ENCODE results near the gene ISCA2. TPM values are rescaled to one million over a fixed set of nuclear protein-coding genes. Genes with fewer than 3 reads are reported as not detected.

The ISCA2 gene
- total RNA-seq, 1 donor from 2014 or later, result 35.3 TPM

DNA sequence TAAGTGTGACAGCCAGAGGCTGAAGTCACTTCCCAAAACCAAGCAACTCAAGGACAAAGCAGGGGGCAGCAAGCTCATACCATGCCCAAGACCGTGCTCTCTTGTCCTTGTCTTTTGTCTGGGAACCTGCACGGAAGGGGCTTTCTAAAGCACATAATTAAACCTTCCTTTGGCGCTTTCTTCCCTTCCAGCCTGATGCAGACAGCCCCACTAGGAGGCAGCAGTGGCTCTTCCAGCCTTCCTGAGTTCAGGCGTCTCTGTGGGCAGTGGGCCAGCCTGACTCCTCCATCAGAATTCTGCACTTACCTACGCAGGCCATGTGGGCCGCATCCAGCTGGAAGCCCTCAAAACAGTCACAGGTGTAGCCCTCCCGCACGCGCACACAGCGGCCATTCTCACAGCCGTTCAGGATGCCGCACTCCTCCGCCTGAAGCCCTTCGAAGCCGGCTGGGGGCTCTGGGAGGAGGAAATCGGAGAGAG, 7.6 kb downstream of the ISCA2 start:
- no peaks in the 10 kb centered on the region for H3K9me3 Mint-ChIP-seq
- intact Hi-C loops (cut with micrococcal nuclease), result no loop called here
- ChIA-PET POLR2A (no interaction called here), CTCF (no interaction called here)
- DNase-seq (no peak), ATAC-seq (ENCODE audit: low read depth) (no peak)
- H3K27ac Mint-ChIP-seq, result no peak overlapping the region
- H3K4me3 Mint-ChIP-seq, result no peak overlapping the region
- no peak for TF ChIP-seq CTCF (IDR thresholded peaks at IDR 0.05)
- H3K27me3 Mint-ChIP-seq, result no peaks in the 10 kb centered on the region
- H3K4me1 Mint-ChIP-seq, result peaks cover 6% of the 10 kb centered on the region
- H3K36me3 Mint-ChIP-seq (ENCODE audit: low read depth), result peaks cover 11% of the 10 kb centered on the region

GRCh38 chr14:74501691-74502090, 8.1 kb downstream of the ISCA2 start:
- CTCF ChIA-PET, result no interaction called here
- no peak for TF ChIP-seq CTCF (IDR thresholded peaks at IDR 0.05)
- no peak overlapping the region for H3K4me3 Mint-ChIP-seq
- no peaks in the 10 kb centered on the region for H3K9me3 Mint-ChIP-seq
- H3K36me3 Mint-ChIP-seq (ENCODE audit: low read depth), result peaks cover 8% of the 10 kb centered on the region
- H3K4me1 Mint-ChIP-seq, result peaks cover 11% of the 10 kb centered on the region
- ATAC-seq (ENCODE audit: low read depth) (no peak), DNase-seq (no peak)
- H3K27ac Mint-ChIP-seq, result no peak overlapping the region
- intact Hi-C loops (cut with micrococcal nuclease), result no loop called here
- POLR2A ChIA-PET, result no interaction called here
- no peaks in the 10 kb centered on the region for H3K27me3 Mint-ChIP-seq

DNA sequence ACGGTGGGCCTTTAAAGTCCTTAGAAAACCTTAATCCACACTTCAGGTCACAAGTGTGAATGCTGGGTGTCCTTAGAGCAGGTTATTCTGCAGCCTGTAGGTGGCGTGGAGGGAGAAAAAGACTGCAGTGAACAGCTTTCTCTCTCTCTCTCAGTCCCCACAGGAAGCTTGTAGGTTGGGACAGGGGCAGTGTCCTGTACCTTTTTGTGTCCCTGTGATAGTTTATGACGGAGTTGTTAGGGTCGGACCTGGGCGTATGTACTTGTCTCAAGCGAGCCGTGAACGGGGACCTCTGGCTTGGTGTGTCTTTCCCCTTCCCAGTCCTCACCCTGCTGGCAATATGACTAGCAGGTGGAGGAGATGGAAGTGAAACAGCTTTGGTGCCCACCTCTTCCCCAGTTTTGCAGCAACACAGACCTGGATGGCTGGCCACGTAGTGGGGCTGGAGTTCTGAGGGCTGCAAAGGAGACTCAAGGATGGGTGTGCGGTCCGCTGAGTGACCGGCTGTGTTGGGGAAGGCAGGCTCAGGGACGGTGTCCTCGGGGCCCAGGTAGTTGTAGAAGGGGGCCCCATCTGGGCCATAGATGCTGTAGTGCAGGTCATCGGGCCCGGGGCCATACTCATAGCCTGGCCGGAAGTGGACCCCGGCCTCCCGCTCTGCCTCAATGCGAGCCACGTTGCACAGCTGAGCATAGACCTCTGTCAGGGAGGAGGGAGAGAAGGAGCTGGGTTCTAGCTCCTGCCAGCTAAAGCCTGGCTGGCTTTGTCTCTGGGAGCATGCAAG, 8.9 kb downstream of the ISCA2 start:
- ATAC-seq (ENCODE audit: low read depth) (no peak), DNase-seq (no peak)
- peaks cover 15% of the 10 kb centered on the region for H3K4me1 Mint-ChIP-seq
- CTCF ChIA-PET, result no interaction called here
- no peak overlapping the region for H3K27ac Mint-ChIP-seq
- no peaks in the 10 kb centered on the region for H3K9me3 Mint-ChIP-seq
- no peaks in the 10 kb centered on the region for H3K27me3 Mint-ChIP-seq
- peaks cover 6% of the 10 kb centered on the region for H3K36me3 Mint-ChIP-seq (ENCODE audit: low read depth)
- POLR2A ChIA-PET, result no interaction called here
- TF ChIP-seq CTCF (IDR thresholded peaks at IDR 0.05), result no peak
- no peak overlapping the region for H3K4me3 Mint-ChIP-seq
- intact Hi-C loops (cut with micrococcal nuclease), result no loop called here

GRCh38 chr14:74503291-74503937, 9.8 kb downstream of the ISCA2 start:
- ChIA-PET POLR2A (no interaction called here), CTCF (no interaction called here)
- Mint-ChIP-seq H3K27ac (no peak overlapping the region), H3K4me1 (peaks cover 15% of the 10 kb centered on the region), H3K4me3 (no peak overlapping the region), H3K36me3 (ENCODE audit: low read depth) (peaks cover 5% of the 10 kb centered on the region), H3K9me3 (no peaks in the 10 kb centered on the region), H3K27me3 (no peaks in the 10 kb centered on the region)
- intact Hi-C loops (cut with micrococcal nuclease), result no loop called here
- ATAC-seq (ENCODE audit: low read depth) (no peak), DNase-seq (no peak)
- no peak for TF ChIP-seq CTCF (IDR thresholded peaks at IDR 0.05)

GRCh38 chr14:74503938-74504335, 10.4 kb downstream of the ISCA2 start:
- ChIA-PET CTCF (no interaction called here), POLR2A (no interaction called here)
- Mint-ChIP-seq H3K4me1 (peaks cover 15% of the 10 kb centered on the region), H3K4me3 (no peak overlapping the region), H3K36me3 (ENCODE audit: low read depth) (peaks cover 3% of the 10 kb centered on the region), H3K9me3 (no peaks in the 10 kb centered on the region), H3K27me3 (peaks cover 4% of the 10 kb centered on the region), H3K27ac (no peak overlapping the region)
- ATAC-seq (ENCODE audit: low read depth) (no peak), DNase-seq (no peak)
- intact Hi-C loops (cut with micrococcal nuclease), result no loop called here
- TF ChIP-seq CTCF (IDR thresholded peaks at IDR 0.05), result no peak
